ENCODE data around the gene GHITM. TPM values are rescaled to one million over a fixed set of nuclear protein-coding genes. Genes with fewer than 3 reads are reported as not detected.
"Not testable (repeated sequence)": the region's sequence is repeated elsewhere in the genome, so short reads cannot be mapped to it uniquely, and the experiment has no call there.

The GHITM gene
- 165 TPM for total RNA-seq

DNA sequence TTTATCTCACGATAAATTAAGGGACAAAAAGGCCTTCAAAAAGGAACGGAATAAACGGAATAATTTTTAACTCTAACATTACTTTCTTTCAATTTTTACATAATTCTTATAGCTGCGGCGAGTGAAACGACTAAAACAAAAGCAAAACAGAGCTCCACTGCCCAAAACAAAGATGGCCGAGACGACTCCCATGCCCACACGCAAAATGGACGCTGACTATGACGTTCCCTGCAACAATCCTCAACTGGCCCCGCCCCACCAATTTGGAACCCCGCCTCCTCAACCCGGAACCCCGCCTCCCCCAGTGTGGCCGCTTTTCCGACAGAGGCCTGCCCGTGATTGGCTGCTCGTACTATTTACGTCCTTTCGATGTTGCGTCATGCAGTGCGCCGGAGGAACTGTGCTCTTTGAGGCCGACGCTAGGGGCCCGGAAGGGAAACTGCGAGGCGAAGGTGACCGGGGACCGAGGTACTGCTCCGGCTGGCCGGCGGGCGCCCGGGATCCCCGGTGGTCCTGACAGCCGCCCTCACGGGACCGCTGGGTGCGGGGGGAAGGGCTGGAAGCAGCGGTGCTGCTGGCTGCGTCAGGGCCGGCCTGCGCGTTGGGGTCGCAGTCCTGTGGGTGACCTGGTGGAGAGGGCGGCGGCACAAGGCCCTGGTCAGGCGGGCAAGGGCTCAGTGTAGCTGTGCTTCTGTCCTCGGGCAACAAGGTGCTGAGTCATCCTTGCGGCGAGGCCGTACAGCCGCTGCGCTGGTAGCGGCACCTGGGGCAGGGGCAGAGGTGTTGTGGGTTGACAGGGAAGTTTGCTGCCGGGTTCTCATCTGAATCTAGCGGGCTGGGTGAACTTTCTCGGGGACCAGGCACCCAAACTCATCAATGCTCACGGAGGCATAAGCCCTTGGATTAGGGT is at the start of gene GHITM:
GHITM (plus strand) TSS at position 384 of the 910 bp plus-strand sequence. CDS start 1,992 bp downstream, outside the sequence.
- DNase-seq (ENCODE audit: low spot score in 2 of 2) (peak; percentile 88 to 89), FAIRE-seq (peak; percentile 86)

- no peak for FAIRE-seq
- DNase-seq (ENCODE audit: low spot score in 2 of 2), result no peak
Measured at GRCh38 chr10:84095811-84096497, 43.4 kb upstream of the GHITM start.

DNA sequence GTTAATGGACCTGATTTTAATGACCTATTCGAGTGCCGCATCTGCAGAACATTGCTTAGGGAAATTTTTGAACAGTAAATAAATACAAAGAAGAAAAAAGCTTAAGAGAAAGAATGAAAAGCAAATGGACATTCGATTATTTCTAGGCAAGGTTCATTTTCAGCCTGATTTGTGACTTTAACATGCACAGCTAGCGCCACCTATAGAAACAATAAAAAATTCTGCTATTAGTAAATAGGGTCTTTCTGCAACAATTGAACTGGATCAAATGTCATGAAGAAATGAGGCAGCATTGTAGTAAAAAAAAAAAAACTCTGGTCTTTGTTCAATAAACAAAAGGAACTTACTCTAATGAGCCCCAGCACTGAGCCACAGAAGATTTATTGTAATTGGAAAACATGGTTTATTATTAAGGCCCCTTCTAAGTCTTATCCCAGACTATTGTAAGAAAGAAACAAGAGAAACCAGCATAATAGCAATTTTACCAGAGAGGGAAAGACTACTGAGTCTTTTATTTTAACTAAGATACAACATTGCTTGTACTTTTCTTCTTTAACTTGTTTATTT is 41.4 kb upstream of the GHITM start:
- FAIRE-seq (peak; percentile 68), DNase-seq (ENCODE audit: low spot score in 2 of 2) (peak in 1 of 2 donors; percentile 4)

DNA sequence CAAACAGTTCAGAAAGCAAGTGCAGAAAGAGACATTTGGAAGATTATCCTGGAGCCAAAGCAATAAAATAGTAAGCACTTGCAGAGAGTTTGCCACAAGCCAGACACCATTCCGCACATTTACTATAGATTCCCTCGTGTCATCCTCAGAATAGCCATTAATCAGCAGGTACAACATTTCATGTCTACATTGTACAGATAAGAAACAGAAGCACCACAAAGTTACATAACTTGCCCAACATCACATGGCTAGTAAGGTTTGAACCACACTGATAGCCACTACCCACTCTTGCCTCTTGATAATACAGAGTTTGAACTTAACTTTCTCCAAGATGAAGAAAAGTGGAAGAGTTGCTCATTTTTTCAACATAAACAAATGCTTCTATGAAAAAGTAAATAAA is 40.6 kb upstream of the GHITM start:
- DNase-seq (ENCODE audit: low spot score in 2 of 2) (no peak), FAIRE-seq (no peak)

GRCh38 chr10:84101042-84101441 is 38.3 kb upstream of the GHITM start:
- no peak for FAIRE-seq
- no peak for DNase-seq (ENCODE audit: low spot score in 2 of 2)

DNA sequence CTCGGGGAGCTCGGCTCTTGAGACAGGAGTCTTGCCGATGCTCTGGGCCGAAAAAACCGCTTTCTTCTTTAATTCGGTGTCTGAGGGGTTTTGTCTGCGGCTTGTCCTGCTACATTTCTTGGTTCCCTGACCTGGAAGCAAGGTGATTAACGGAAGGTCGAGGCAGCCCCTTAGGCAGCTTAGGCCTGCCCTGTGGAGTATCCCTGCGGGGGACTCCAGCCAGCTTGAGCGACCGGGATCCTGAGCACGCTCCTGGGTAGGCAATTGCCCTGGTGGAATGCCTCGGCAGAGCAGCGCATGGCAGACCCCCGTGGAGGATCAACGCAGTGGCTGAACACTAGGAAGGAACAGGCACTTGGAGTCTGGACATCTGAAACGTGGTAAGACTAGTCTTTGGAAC is 30.5 kb upstream of the GHITM start:
- FAIRE-seq (no peak), DNase-seq (ENCODE audit: low spot score in 2 of 2) (no peak)

DNA sequence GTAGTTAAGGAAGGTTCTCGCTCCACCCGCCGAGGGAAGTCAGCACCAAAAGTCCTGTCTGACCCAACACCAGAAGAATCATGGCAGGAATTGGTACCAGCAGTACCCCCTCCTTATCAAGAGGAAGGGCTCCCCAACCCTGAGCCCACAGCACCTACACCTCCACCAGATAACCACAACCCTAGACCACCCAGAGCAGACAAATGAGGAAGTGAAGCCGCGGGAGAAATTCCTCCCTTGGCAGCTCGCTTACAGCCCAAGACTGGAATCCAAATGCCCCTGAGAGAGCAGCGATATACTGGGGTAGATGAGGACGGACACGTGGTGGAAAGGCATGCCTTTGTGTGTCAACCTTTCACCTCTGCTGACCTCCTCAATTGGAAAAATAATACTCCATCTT is 29.5 kb upstream of the GHITM start:
- DNase-seq (ENCODE audit: low spot score in 2 of 2); FAIRE-seq: not testable (repeated sequence)

GRCh38 chr10:84113468-84113867 is 25.8 kb upstream of the GHITM start:
- FAIRE-seq; DNase-seq (ENCODE audit: low spot score in 2 of 2): not testable (repeated sequence)

GRCh38 chr10:84114088-84114667 is 25.1 kb upstream of the GHITM start:
- FAIRE-seq, result no peak

DNA sequence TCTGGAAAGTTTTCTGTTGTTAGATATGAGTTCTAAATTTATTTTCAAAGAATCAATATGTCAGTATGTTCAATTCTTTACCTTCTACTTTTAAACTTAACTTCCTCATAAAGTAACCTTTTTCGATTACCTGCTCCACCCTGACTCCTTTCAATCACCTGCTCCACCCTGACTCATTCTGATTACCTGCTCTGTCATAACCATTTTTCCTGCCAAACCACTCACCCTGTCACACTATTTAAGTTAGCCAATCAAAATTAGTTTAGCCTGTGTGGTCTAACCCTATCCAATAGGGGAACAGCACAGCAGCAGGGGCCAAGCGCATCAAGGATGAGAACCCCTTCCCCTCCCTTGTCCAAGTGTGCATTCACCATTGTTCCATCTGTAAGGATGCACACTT is 22.1 kb upstream of the GHITM start:
- not testable (repeated sequence) for FAIRE-seq; DNase-seq (ENCODE audit: low spot score in 2 of 2)

More at GRCh38 chr10:84114088-84114667, 25.1 kb upstream of the GHITM start:
- DNase-seq (ENCODE audit: low spot score in 2 of 2), result no peak

- DNase-seq (ENCODE audit: low spot score in 2 of 2), result no peak
- FAIRE-seq, result no peak
Measured at GRCh38 chr10:84117686-84118394, 21.5 kb upstream of the GHITM start.

GRCh38 chr10:84118395-84119006 is 20.8 kb upstream of the GHITM start:
- FAIRE-seq, result no peak

GRCh38 chr10:84123362-84123761 is 15.9 kb upstream of the GHITM start:
- no peak for FAIRE-seq

More at GRCh38 chr10:84118395-84119006, 20.8 kb upstream of the GHITM start:
- DNase-seq (ENCODE audit: low spot score in 2 of 2), result no peak

DNA sequence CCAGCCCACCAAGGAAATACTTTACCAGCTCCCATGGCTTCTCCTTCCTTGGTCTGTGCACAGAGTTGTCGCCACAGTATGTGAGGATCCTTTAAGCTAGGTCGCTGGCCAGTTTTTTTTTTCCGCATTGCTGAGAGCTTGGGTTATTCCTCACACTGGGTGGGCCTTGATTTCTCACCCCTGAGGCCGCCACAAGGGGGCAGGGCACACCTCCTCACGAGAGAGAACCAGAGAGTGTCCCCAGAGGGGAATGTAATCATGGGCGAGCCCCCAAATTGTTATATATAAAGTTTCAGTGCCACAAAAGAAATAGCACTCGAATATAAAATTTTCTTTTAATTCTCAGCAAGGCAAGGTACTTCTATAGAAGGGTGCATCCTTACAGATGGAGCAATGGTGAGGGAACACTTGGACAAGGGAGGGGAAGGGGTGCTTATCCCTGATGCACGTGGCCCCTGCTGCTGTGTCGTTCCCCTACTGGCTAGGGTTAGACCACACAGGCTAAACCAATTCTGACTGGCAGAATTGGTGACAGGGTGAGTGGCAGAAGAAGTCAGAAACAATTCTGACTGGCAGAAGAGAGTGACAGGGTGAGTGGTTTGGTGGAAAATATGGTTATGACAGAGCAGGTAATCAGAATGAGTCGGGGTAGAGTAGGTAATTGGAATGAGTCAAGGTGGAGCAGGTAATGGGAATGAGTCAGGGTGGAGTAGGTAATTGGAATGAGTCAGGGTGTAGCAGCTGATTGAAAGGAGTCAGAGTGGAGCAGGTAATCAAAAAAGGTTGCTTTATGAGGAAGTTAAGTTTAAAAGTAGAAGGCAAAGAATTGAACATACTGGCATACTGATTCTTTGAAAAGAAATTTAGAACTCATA is 13.2 kb upstream of the GHITM start:
- FAIRE-seq; DNase-seq (ENCODE audit: low spot score in 2 of 2): not testable (repeated sequence)

More at GRCh38 chr10:84123362-84123761, 15.9 kb upstream of the GHITM start:
- no peak for DNase-seq (ENCODE audit: low spot score in 2 of 2)

GRCh38 chr10:84126785-84127167 is 12.5 kb upstream of the GHITM start:
- DNase-seq (ENCODE audit: low spot score in 2 of 2), result no peak
- no peak for FAIRE-seq

DNA sequence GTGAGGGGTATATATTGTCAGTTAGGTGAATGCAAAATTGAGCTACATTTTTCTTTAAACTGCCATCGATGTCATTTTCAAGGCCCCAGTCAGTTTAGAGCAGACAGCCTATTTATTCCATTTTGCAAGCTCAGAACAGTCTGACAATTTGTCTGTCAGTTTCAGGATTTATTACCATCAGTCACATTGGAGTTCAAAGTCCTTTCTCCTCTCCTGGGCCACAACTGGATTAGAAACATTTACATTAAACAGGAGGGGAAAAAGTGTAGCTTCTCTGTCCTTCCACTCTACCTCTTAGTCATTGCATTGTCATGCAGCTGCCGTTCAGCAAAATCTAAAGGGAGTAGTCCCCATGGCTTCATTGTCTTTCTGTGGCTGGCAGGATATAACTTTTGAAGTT is 3.5 kb upstream of the GHITM start:
- FAIRE-seq (no peak), DNase-seq (ENCODE audit: low spot score in 2 of 2) (no peak)

GRCh38 chr10:84137811-84138210 is 1.5 kb upstream of the GHITM start:
- no peak for DNase-seq (ENCODE audit: low spot score in 2 of 2)
- FAIRE-seq, result no peak

DNA sequence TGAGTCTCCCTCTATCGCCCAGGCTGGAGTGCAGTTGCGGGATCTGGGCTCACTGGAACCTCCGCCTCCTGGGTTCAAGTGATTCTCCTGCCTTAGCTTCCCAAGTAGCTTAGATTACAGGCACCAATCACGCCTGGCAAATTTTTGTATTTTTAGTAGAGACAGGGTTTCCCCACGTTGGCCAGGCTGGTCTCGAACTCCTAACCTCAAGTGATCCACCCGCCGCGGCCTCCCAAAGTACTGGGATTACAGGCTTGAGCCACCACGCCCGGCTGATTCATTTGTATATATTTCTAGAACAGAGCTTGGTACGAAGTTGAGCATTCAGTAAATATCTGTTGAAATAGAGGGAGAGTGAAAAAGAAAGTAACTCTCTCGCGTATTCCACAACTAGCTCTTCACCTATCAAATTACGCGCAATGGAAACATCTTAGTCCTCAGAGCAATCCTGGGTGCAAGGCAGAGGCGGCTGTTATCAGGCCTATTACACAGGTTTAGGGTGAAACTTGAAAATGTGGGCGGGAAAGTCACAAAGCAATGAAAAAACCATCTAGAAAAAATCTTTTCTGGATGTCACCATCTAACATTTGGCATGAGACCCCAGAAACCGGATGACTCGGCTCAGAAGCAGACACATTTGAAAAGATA is 707 bp upstream of the GHITM start:
- no peak for FAIRE-seq
- DNase-seq (ENCODE audit: low spot score in 2 of 2), result no peak
